Astrocyte (in vitro differentiated cells and primary cell): ENCODE data around the gene LBP.

Source experiments
- CTCF ChIP-seq: IDR thresholded peaks from 2 replicates; pipeline ENCODE4 v1.5.1; 2011; ENCODE audit warnings: low read depth, mild to moderate bottlenecking, inconsistent platforms, low read length, moderate library complexity; ENCODE audit not compliant: insufficient read depth
- EZH2 ChIP-seq: IDR thresholded peaks from 2 replicates; pipeline ENCODE4 v1.6.1; 2012; ENCODE audit warnings: mild to moderate bottlenecking, low read length, inconsistent platforms; ENCODE audit not compliant: insufficient read depth

DNA sequence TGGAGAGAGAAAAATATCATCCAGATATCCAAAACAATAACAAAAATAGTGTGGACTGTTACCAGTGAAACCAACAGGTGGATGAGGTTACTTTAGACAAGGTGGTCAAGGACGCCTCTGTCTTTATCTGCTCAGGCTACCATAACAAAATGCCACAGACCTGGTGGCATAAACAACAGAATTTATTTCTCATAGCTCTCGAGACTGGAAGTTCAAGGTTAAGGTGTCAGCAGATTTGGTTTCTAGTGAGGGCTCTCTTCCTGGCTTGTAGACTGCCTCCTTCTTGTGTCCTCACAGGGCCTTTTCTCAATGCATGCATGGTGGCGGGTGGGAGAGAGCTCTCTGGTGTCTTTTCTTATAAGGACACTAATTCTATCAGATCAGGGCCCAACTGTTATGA lies 21.1 kb upstream of the LBP start:
- TF ChIP-seq CTCF (no peak), EZH2 (no peak)
